CD4-positive, alpha-beta T cell treated with Interferon alpha-2 for 1 hour (primary cell): ENCODE results near the gene RALGPS1.

Source experiments
- DNase-seq, 2 donors: peaks; one replicate each; pipeline ENCODE4 v3.0.0-alpha.2; 2020 to 2022

RALGPS1 gene

DNA sequence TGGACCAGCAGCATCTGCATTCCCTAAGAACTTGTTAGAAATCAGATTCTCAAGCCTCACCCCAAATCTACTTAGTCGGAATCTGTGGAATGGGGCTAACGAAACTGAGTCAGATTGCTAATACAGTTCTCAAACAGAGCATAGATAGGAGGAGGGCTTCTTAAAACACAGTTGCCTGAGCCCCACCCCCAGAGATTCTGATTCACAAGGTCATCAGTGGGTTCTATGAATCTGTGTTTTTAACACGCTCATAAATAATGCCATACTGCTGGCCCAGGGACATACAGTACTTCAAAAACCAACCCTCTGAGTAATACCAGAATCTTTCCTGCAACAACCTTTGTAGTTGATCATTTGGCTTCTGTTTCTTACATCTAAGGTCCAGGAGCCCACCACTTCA, 317.1 kb downstream of the RALGPS1 start:
- DNase-seq = no peak

- DNase-seq = no peak
Observed at GRCh38 chr9:127232833-127233549, 318.4 kb downstream of the RALGPS1 start.

DNA sequence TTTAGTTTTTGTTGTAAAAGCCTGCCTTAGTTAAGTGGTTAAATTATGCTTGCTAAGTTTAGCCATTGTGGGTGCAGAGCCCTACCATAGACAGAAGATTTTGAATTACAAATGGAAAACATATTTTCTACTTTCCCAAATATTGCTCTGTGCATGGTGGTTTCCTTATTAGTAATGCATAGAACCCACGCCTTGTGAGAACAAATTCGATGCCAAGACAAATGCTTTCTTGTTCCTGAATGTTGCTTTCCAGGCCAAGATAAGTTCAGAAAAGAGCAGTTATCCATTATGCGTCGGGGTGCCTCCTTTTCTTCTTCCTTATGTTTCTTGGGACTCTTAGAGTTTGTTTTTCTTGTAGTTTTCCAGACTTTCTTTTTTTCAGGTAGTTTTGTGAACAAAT, 319.0 kb downstream of the RALGPS1 start:
- no peak for DNase-seq

- DNase-seq = no peak
Observed at GRCh38 chr9:127233989-127234388, 319.4 kb downstream of the RALGPS1 start.

DNA sequence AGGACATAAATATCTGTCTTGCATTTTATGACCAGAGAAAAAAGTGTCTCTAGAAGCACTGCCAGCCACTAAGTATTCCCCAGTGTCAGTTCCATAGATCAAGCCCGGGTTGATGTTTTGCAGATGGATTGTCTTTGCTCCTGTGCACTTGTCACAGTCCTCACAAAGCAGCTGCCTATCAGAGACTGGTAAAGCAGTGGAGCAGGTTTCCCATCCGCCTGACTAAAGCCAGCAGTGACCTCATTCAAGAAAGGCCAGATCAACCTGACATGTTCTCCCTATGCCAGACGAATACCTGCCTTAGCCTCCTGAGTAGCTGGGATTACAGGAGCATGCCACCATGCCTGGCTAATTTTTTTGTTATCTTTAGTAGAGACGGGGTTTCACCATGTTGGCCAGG, 323.2 kb downstream of the RALGPS1 start:
- DNase-seq = no peak

- DNase-seq = no peak
Observed at GRCh38 chr9:127241354-127241753, 326.8 kb downstream of the RALGPS1 start.

DNA sequence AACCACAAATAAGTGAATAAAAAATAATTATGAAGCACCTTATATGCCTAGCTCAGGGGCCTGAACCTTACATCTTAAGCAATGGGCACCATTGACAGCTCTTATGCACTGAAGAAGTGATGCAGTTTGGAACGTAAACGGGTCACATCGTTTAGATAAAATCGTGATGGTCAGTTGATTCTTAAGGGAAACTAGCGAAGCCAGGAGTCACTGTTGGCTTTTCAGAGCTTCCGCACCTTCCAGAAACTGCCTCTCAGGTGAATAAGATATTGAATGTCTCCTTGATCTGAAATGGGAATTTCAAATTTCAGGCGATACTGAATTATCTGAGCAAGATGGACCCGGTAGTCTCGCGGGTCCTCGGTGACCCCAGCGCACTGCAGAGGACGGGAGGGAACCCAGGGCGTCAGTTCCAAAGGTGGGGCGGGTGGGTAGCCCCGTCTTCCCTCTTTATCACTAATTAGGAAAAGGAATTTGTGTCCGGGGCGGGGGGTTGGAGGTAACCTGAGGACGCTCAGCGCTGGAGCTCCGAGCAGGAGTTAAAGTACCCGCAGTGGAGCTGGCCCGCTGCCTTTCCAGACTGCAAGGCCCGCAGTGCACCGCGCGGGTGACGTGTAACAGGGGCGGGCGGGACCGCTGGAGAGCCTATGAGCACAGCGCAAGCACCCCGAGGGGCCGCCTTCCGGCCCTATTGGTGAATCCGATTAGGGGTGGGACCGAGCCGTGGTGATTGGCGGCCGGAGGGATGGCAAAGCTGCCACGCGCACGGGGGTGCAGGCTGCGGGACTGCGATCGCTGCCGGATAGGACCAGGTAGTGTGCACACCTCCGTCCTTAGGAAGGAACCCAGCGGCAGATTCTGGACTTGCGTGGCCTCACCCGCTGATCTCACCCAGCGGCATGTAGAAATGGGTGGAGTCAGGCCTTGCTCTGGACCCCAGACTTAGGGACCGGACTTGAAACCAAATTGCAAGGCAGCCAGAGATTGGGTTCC, 330.3 kb downstream of the RALGPS1 start:
- peak; percentile 91 to 94 for DNase-seq

DNA sequence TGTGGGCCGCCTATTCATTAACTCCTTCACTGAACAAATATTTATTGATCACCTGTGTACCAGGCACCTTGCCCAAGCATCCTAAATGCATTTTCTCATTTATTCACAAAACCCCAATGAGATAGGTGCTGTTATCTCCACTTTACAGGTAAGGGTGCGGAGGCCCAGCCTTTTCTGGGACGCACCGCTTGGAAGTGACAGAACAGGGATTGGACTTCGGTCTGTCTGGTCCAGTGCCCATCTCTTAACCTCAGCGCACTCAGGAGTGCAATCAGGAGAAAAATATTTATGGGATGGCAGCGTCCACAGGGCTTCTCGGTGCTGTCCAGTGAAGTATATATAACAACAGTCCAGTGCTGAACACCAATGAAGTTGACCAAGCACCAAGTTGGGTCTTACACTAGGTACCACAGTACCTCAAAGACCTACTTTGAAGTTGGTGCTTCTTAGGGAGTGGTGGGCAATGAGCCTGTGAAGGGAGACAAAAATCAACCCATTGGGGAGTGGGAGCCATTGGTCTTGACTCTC, 331.1 kb downstream of the RALGPS1 start:
- DNase-seq = no peak

DNA sequence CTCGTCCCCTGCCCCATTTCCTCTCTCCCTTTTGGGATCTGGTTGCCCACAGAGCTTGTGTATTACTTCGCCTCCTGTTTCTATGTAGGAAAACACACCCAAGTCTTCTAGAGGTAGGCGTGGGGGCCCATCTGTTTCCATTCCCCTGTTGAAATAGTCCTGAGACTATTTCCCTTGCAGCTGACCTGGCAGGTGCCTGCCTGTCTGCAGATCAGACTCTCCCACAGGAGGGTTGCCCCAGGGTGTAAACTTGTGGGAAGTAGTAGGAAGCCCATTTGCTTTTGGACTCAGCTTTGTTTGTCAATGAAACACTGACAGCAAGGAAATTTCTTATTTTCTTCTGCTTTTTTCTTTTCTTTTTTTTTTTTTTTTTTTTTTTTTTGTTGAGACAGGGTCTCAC, 333.7 kb downstream of the RALGPS1 start:
- no peak for DNase-seq

DNA sequence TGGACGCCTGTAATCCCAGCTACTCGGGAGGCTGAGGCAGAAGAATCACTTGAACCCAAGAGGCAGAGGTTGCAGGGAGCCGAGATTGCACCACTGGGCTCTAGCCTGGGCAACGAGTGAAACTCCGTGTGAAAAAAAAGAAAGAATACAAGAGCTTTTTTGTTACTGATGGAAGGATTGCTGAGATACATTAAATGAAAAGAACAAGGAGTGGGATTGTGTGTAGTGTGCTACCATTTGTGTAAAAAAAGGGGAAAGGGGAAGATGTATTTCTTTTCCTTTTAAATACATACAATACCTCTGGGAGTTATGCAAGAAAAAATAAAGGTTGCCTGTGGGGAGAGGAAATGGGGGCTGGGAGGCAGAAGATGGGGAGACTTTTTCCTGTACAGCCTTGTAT, 335.3 kb downstream of the RALGPS1 start:
- DNase-seq = no peak

GRCh38 chr9:127250896-127251391, 336.4 kb downstream of the RALGPS1 start:
- no peak for DNase-seq

DNA sequence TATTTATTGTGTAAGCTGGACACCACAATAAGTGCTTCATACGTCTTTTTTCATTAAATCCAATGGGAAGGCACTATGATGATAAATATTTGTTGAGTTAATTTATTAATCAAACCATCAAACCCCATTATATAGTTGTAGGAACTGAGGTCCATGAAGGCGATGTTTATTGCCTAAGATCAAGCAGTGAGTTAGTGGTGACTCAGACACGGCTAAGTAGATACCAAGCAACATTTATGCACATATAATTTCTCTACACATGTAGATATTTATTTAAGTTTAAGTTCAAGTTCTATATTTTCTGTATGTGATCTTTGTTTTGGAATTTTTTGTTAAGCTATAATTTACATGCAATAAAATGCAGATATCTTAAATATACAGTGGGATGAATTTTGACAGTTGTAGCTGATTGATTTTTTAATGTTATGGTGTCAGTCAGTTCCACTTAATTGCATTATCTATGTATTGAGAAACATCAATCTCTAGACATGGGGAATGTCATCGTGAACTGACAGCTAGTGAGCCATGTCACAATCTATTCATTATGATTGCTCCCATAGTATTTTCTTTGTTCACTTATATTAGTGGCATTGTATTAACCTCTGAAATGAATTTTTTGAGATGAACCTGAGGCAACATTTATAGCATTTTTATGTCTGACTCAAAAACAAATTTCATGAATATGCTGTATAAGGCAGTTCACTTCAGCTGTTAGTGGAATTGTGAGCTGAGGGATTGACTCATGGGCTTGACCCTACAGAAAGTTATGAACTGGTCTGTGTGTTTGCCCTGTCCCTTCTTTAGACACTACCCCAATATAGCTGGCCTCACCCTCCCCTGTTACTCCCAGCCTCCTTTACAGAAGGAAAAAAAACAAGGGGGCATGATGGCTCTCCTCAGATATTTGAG, 338.1 kb downstream of the RALGPS1 start:
- DNase-seq = no peak

DNA sequence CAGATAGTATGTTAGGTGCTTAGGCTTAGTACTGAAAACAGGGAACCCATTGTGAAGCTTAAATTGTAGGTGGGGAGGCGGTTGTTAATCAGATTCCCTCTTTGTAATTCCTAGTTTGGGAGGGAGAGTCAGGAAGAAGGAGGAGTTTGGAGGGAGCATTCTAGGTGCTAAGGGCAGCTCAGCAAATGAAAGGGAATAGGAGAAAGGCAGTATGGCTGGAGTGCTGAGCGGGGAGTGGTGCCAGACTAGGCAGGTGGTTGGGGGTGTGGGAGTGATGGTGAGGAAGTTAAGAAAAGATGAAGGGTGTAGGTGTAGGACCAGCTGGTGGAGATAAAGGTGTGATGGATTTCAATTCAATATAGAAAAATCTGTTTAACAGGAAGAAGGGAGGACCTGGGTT, 338.9 kb downstream of the RALGPS1 start:
- no peak for DNase-seq

GRCh38 chr9:127255692-127256091, 341.1 kb downstream of the RALGPS1 start:
- no peak for DNase-seq

- DNase-seq = no peak
Observed at GRCh38 chr9:127256324-127256723, 341.7 kb downstream of the RALGPS1 start.

DNA sequence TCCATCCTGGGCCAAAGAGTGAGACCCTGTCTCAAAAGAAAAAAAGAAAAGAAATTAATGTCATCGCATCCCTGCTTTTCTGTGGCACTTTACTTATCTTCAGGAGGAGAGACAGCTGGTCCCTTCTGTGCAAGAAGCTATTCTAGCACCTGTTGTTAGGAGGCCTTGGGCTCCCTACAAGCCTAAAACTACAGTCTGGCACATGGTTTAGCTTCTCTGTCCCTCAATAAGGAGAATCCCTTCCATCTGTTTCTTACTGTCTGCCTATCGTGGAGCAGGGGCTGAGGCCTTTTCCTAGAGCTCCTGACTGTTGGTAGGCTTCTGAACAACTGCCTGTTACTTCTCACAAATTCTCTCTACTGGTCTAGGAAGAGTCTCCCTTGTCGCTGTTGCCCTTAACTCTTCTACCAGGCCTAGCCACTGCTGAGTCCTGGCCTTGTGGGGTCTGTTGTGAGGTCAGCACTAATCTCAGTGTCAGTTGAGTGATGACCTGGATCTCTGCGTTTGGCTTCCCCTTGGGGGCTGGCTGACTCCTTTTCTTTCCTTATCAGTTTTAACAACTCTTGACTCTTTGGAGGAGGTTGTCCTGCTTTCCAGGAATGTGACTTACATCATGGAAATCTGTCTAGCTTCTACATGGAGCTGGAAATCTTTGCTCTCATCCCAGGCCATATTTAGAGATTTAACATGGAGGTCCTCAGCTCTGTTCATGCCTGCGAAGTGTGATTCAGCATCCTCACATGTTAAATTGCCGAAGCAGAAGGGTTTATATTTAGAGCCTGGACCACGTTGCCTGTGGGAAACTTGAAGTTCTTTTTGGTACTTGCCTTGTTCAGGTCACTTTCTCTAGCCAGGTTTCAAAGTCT, 344.3 kb downstream of the RALGPS1 start:
- no peak for DNase-seq

DNA sequence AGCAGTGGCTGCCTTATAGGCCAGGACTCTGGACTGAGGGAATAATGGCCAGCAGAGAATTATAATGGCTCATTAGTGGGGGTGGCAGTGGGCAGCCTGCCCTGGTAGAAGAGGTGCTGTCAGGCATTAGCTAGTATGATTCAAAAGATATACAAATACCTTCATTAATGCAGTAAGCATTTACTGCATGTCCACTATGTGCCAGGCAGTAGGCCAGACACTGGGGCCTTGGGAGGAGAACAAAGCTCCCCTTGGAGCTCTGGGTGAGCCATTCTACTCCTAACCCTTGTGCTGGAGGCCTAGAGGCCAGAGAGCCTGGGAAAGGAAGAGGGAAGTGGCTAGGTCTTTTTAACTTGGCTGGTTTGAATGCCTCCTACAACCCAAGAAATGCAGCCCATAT, 348.0 kb downstream of the RALGPS1 start:
- no peak for DNase-seq

DNA sequence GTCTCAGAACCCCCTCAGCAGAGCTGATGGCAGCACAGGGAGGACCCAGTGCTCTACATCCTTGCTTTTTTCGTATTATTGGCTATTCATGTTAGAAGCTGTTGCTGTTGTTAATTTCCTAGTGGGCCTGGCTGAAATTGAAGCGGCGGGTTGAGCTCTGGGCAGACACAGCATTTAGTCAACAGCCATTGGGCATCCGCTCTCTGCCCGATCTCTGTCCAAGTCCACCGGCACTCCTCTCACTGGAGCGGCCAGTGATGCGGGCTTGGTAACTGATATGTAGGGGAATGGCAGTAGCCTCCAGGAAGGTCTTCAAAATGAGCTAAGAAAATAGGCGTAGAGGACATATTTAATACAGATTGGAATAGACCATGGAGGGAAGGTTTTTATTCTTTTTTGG, 348.7 kb downstream of the RALGPS1 start:
- no peak for DNase-seq

GRCh38 chr9:127263664-127264063, 349.1 kb downstream of the RALGPS1 start:
- no peak for DNase-seq

GRCh38 chr9:127264462-127265219, 350.1 kb downstream of the RALGPS1 start, which contains the start of gene GARNL3:
TSS of gene GARNL3 (plus strand) at chr9:127264774. CDS start at chr9:127264878, 104 bp downstream.
- DNase-seq = no peak
